Hepatocyte (in vitro differentiated cells): ENCODE results near the gene EHD2. TPM values are rescaled to one million over a fixed set of nuclear protein-coding genes. Genes with fewer than 3 reads are reported as not detected.

Experiments
- DNase-seq: peaks from one replicate; pipeline ENCODE4 v3.0.0-alpha.2; 2016; ENCODE audit warnings: low spot score
- H2AFZ ChIP-seq: fragments of 200-600 bp; sonication (generic); 2 replicates; pipeline ENCODE4 v1.6.0; 2016; ENCODE audit warnings: antibody characterized with exemption, mild to moderate bottlenecking
- H3K27ac ChIP-seq: fragments of 200-600 bp; sonication (generic); 2 replicates; pipeline ENCODE4 v1.5.1; 2016; ENCODE audit warnings: mild to moderate bottlenecking
- H3K27me3 ChIP-seq: fragments of 200-600 bp; sonication (generic); 2 replicates; pipeline ENCODE4 v1.6.1; 2016
- H3K36me3 ChIP-seq: fragments of 200-600 bp; sonication (generic); replicated peaks from 2 replicates; pipeline ENCODE4 v1.5.1; 2016; ENCODE audit warnings: low read depth; ENCODE audit not compliant: insufficient read depth
- H3K4me1 ChIP-seq: fragments of 200-600 bp; sonication (generic); 2 replicates; pipeline ENCODE4 v1.5.1; 2016; ENCODE audit warnings: mild to moderate bottlenecking, moderate library complexity; ENCODE audit not compliant: insufficient read depth
- H3K4me2 ChIP-seq: fragments of 200-600 bp; sonication (generic); 2 replicates; pipeline ENCODE4 v1.6.0; 2016
- H3K4me3 ChIP-seq: fragments of 200-600 bp; sonication (generic); 2 replicates; pipeline ENCODE4 v1.5.1; 2016; ENCODE audit warnings: mild to moderate bottlenecking
- H3K79me2 ChIP-seq: fragments of 200-600 bp; sonication (generic); 2 replicates; pipeline ENCODE4 v1.6.0; 2017; ENCODE audit warnings: mild to moderate bottlenecking
- H3K9me2 ChIP-seq: fragments of 200-600 bp; sonication (generic); replicated peaks from 2 replicates; pipeline ENCODE4 v1.6.0; 2017; ENCODE audit warnings: mild to moderate bottlenecking; ENCODE audit not compliant: insufficient read depth
- H3K9me3 ChIP-seq: fragments of 200-600 bp; sonication (generic); 2 replicates; pipeline ENCODE4 v1.5.1; 2016; ENCODE audit warnings: low read depth, mild to moderate bottlenecking
- H4K20me1 ChIP-seq: fragments of 200-600 bp; sonication (generic); 2 replicates; pipeline ENCODE4 v1.6.0; 2016; ENCODE audit warnings: mild to moderate bottlenecking; ENCODE audit not compliant: insufficient read depth, poor library complexity, severe bottlenecking
- EZH2 ChIP-seq: fragments of 200-600 bp; sonication (generic); IDR thresholded peaks from 2 replicates; pipeline ENCODE4 v1.6.1; 2016; ENCODE audit warnings: antibody characterized with exemption, mild to moderate bottlenecking, borderline replicate concordance
- EZH2phosphoT487 ChIP-seq: fragments of 200-600 bp; sonication (generic); IDR thresholded peaks from one replicate; pipeline ENCODE4 v1.6.1; 2018; ENCODE audit warnings: antibody characterized with exemption, mild to moderate bottlenecking, low read depth, moderate library complexity; ENCODE audit not compliant: unreplicated experiment, severe bottlenecking
- WGBS: methylation state at CpG from one replicate; pipeline ENCODE4 v1.1.6; 2016; ENCODE audit warnings: low lambda C conversion rate; ENCODE audit errors: missing lambda C conversion rate; 5-methylcytosine and 5-hydroxymethylcytosine counted together
- polyA plus RNA-seq: library from polyadenylated mRNA; unstranded; fragments of >200 nt; fragmentation: Nextera tagmentation; extraction: Ambion mirVana; gene quantifications from 2 replicates; pipeline ENCODE4 v1.2.1, GENCODE V29; 2016
- total RNA-seq: library from RNA; depleted of rRNA; stranded (reverse); fragments of >200 nt; gene quantifications from 2 replicates; pipeline ENCODE4 v1.2.3, GENCODE V29; 2014
- TF ChIP-seq, protein P1 (sequence below): fragments of 200-600 bp; sonication (generic); IDR thresholded peaks from 2 replicates; pipeline ENCODE4 v1.5.1; 2016; ENCODE audit warnings: antibody characterized with exemption, mild to moderate bottlenecking; ENCODE audit not compliant: poor library complexity

EHD2 gene
- total and polyA plus RNA-seq, 2 experiments from 2014 or later = 20.8 to 120 TPM

DNA sequence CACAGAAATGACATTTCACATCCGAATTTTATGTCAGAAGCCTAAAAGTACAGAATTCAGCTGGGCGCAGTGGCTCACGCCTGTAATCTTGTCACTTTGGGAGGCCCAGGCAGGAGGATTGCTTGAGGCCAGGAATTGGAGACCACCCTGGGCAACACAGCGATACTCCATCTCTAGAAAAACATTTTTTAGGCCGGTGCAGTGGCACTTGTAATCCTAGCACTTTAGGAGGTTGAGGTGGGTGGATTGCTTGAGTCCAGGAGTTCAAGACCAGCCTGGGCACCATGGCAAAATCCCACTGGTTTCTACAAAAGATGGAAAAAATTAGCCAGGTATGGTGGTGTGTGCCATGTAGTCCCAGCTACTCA lies 47.4 kb downstream of the EHD2 start:
- TF ChIP-seq EZH2 = no peak
- TF ChIP-seq, protein P1, sequence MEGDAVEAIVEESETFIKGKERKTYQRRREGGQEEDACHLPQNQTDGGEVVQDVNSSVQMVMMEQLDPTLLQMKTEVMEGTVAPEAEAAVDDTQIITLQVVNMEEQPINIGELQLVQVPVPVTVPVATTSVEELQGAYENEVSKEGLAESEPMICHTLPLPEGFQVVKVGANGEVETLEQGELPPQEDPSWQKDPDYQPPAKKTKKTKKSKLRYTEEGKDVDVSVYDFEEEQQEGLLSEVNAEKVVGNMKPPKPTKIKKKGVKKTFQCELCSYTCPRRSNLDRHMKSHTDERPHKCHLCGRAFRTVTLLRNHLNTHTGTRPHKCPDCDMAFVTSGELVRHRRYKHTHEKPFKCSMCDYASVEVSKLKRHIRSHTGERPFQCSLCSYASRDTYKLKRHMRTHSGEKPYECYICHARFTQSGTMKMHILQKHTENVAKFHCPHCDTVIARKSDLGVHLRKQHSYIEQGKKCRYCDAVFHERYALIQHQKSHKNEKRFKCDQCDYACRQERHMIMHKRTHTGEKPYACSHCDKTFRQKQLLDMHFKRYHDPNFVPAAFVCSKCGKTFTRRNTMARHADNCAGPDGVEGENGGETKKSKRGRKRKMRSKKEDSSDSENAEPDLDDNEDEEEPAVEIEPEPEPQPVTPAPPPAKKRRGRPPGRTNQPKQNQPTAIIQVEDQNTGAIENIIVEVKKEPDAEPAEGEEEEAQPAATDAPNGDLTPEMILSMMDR = no peak
- no peak for TF ChIP-seq EZH2phosphoT487
- 93% methylated on average over 5 of the region's 5 CpGs for WGBS
- peaks cover 5% of the 10 kb centered on the region for H3K4me1 ChIP-seq

DNA sequence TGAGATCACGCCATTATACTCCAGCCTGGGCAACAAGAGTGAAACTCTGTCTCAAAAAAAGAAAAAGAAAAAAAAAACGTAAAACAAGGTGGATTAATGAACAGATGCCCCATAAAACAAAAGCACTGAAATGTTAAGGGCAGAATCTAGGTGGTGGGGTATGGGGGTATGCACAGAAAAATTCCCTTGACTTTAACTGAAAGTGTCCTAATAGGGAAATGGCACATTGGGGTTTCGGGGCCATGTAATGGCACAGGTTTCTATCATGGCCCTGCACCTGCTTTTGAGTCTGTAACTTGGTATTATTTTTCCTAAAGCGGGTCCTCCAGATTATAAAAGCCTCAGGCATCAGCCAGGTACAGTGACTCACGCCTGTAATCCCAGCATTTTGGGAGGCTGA lies 48.3 kb downstream of the EHD2 start:
- peaks cover 3% of the 10 kb centered on the region for H3K36me3 ChIP-seq
- no peak overlapping the region for H3K4me3 ChIP-seq
- no peaks in the 10 kb centered on the region for H3K9me2 ChIP-seq
- H3K27me3 ChIP-seq = no peaks in the 10 kb centered on the region
- H4K20me1 ChIP-seq = no peaks in the 10 kb centered on the region
- no peak for DNase-seq
- H2AFZ ChIP-seq = no peak overlapping the region
- H3K27ac ChIP-seq = no peak overlapping the region
- H3K4me1 ChIP-seq = peaks cover 5% of the 10 kb centered on the region
- H3K79me2 ChIP-seq = no peaks in the 10 kb centered on the region
- H3K9me3 ChIP-seq = no peaks in the 10 kb centered on the region
- 84% methylated on average over 5 of the region's 5 CpGs for WGBS
- no peak overlapping the region for H3K4me2 ChIP-seq
- TF ChIP-seq EZH2phosphoT487 (no peak), EZH2 (no peak)
- TF ChIP-seq, protein P1 = no peak

More for the DNA sequence above, 47.4 kb downstream of the EHD2 start:
- DNase-seq = no peak
- Histone ChIP-seq H4K20me1 (no peaks in the 10 kb centered on the region), H3K36me3 (peaks cover 3% of the 10 kb centered on the region), H3K9me3 (no peaks in the 10 kb centered on the region), H3K4me2 (no peak overlapping the region), H3K27me3 (no peaks in the 10 kb centered on the region), H2AFZ (no peak overlapping the region), H3K4me3 (no peak overlapping the region), H3K27ac (no peak overlapping the region), H3K9me2 (no peaks in the 10 kb centered on the region), H3K79me2 (no peaks in the 10 kb centered on the region)

DNA sequence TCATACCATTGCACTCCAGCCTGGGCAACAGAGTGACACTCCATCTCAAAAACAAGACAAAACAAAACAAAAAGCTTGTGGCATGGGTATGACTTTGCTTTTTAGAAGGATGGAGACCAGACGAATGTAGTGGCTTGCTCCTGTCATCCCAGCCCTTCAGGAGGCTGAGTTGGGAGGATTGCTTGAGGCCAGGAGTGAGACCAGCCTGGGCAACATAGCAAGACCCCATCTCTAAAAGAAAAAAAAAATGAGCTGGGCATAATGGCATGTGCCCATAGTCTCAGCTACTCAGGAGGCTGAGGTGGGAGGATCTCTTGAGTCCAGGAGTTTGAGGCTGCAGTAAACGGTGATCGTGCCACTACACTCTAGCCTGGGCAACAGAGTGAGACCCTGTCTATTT lies 48.9 kb downstream of the EHD2 start:
- WGBS = 92% methylated on average over 3 of the region's 3 CpGs
- Histone ChIP-seq H3K27ac (no peak overlapping the region), H3K9me3 (no peaks in the 10 kb centered on the region), H3K27me3 (no peaks in the 10 kb centered on the region), H3K4me2 (no peak overlapping the region), H4K20me1 (no peaks in the 10 kb centered on the region), H3K9me2 (no peaks in the 10 kb centered on the region), H3K4me3 (no peak overlapping the region), H3K79me2 (no peaks in the 10 kb centered on the region), H3K4me1 (peaks cover 5% of the 10 kb centered on the region), H2AFZ (no peak overlapping the region), H3K36me3 (peaks cover 3% of the 10 kb centered on the region)
- no peak for DNase-seq
- TF ChIP-seq, protein P1 = no peak
- TF ChIP-seq EZH2 (no peak), EZH2phosphoT487 (no peak)
